OCI-LY7 (cell line): ENCODE data around the gene PRODH. TPM values are rescaled to one million over a fixed set of nuclear protein-coding genes. Genes with fewer than 3 reads are reported as not detected.
"Not testable (repeated sequence)": the region's sequence is repeated elsewhere in the genome, so short reads cannot be mapped to it uniquely, and the experiment has no call there.

ENCODE experiments used
- BruUV-seq: library from RNA; stranded (reverse); fragments of 400-500 nt; replicated peaks from 2 replicates; lab custom pipeline; 2021; lab: Mats Ljungman, UMichigan
- CTCF ChIA-PET: fragments of 300-600 bp; sonication (Branson Sonifier 250); formaldehyde crosslinking; loops from one replicate; lab custom pipeline; 2022; ENCODE audit warnings: antibody characterized with exemption; ENCODE audit not compliant: unreplicated experiment; lab: Charles Lee
- POLR2A ChIA-PET: fragments of 300-600 bp; sonication (Branson Sonifier 250); formaldehyde crosslinking; loops from one replicate; lab custom pipeline; 2022; ENCODE audit warnings: antibody characterized with exemption; lab: Charles Lee
- DNase-seq: peaks from one replicate; pipeline ENCODE4 v3.0.0-alpha.2; 2015; ENCODE audit warnings: low spot score
- H2AFZ ChIP-seq: fragments of 200-600 bp; sonication (generic), shearing (Covaris generic); 2 replicates; pipeline ENCODE4 v1.6.1; 2014; ENCODE audit warnings: mild to moderate bottlenecking, antibody characterized with exemption, low read length, moderate library complexity
- H3K27ac ChIP-seq: fragments of 200-600 bp; sonication (generic); 2 replicates; pipeline ENCODE4 v1.5.1; 2014; ENCODE audit warnings: mixed run types, low read depth, mild to moderate bottlenecking, moderate library complexity, low read length, inconsistent platforms; ENCODE audit not compliant: poor library complexity, severe bottlenecking
- H3K36me3 ChIP-seq: fragments of 200-600 bp; sonication (generic); 2 replicates; pipeline ENCODE4 v1.6.1; 2014; ENCODE audit warnings: mild to moderate bottlenecking, antibody characterized with exemption, low read length, moderate library complexity, mixed read lengths; ENCODE audit not compliant: insufficient read depth
- H3K4me1 ChIP-seq: fragments of 200-600 bp; sonication (generic); 2 replicates; pipeline ENCODE4 v1.5.1; 2014; ENCODE audit warnings: mild to moderate bottlenecking, low read length; ENCODE audit not compliant: insufficient read depth, poor library complexity, severe bottlenecking
- H3K4me2 ChIP-seq: fragments of 200-600 bp; sonication (generic); 2 replicates; pipeline ENCODE4 v1.6.1; 2014; ENCODE audit warnings: mild to moderate bottlenecking, low read length
- H3K4me3 ChIP-seq: fragments of 200-600 bp; sonication (generic); 2 replicates; pipeline ENCODE4 v1.5.1; 2014; ENCODE audit warnings: mild to moderate bottlenecking, low read depth, low read length; ENCODE audit not compliant: poor library complexity, severe bottlenecking
- H3K79me2 ChIP-seq: fragments of 200-600 bp; sonication (generic); 2 replicates; pipeline ENCODE4 v1.6.1; 2016; ENCODE audit warnings: low read depth, mild to moderate bottlenecking, low read length, moderate library complexity, mixed read lengths; ENCODE audit not compliant: insufficient read depth
- H3K9me2 ChIP-seq: fragments of 200-600 bp; sonication (generic); 2 replicates; pipeline ENCODE4 v1.6.1; 2016; ENCODE audit warnings: mild to moderate bottlenecking, low read length, mixed read lengths; ENCODE audit not compliant: insufficient read depth
- H3K9me3 ChIP-seq: fragments of 200-600 bp; sonication (generic); 2 replicates; pipeline ENCODE4 v1.6.1; 2014; ENCODE audit warnings: mild to moderate bottlenecking, mixed run types, low read length, mixed read lengths
- H4K20me1 ChIP-seq: fragments of 200-600 bp; sonication (generic); 2 replicates; pipeline ENCODE4 v1.6.1; 2014; ENCODE audit warnings: mild to moderate bottlenecking, antibody characterized with exemption, low read length, moderate library complexity, mixed read lengths; ENCODE audit not compliant: insufficient read depth
- CTCF ChIP-seq: fragments of 200-600 bp; sonication (generic); conservative IDR thresholded peaks from 2 replicates; pipeline ENCODE4 v1.5.1; 2014; ENCODE audit warnings: mild to moderate bottlenecking, antibody characterized with exemption, low read length, moderate library complexity, mixed read lengths
- EZH2phosphoT487 ChIP-seq: fragments of 200-600 bp; sonication (generic); IDR thresholded peaks from 2 replicates; pipeline ENCODE4 v1.6.1; 2018; ENCODE audit warnings: low read depth, borderline replicate concordance, mild to moderate bottlenecking, mixed run types, antibody characterized with exemption, low read length, moderate library complexity, mixed read lengths
- intact Hi-C: fragments of 100-400 bp; cut with micrococcal nuclease; formaldehyde crosslinking; loops from one replicate; pipeline ENCODE4 v1.10.0; 2022; ENCODE audit not compliant: unreplicated experiment
- total RNA-seq, 2 experiments: library from RNA; depleted of rRNA in 1 of 2; stranded (reverse); fragments of >200 nt in 1 of 2; shearing (Covaris generic) in 1 of 2; gene quantifications; 2 replicates each; pipeline ENCODE4 v1.2.3, GENCODE V29; 2014 to 2022

Gene PRODH
- total RNA-seq, 2 experiments from 2014 or later, result not detected

GRCh38 chr22:18962308-18962635 lies 26.2 kb upstream of the PRODH start:
- TF ChIP-seq EZH2phosphoT487 (no peak), CTCF (no peak)

GRCh38 chr22:18961632-18962307 lies 25.7 kb upstream of the PRODH start:
- H3K9me2 ChIP-seq, H3K4me3 ChIP-seq, H3K27ac ChIP-seq, H2AFZ ChIP-seq, H3K4me1 ChIP-seq, DNase-seq, H3K79me2 ChIP-seq, H4K20me1 ChIP-seq, H3K9me3 ChIP-seq, BruUV-seq, H3K4me2 ChIP-seq, H3K36me3 ChIP-seq, intact Hi-C loops, POLR2A ChIA-PET, CTCF ChIA-PET: not testable (repeated sequence)

More at GRCh38 chr22:18962308-18962635, 26.2 kb upstream of the PRODH start:
- intact Hi-C loops, result no loop called here
- Histone ChIP-seq H2AFZ (no peak overlapping the region), H3K79me2 (no peaks in the 10 kb centered on the region), H3K4me2 (no peak overlapping the region), H4K20me1 (no peaks in the 10 kb centered on the region), H3K27ac (no peak overlapping the region), H3K9me2 (no peaks in the 10 kb centered on the region), H3K9me3 (no peaks in the 10 kb centered on the region), H3K4me1 (no peaks in the 10 kb centered on the region), H3K4me3 (no peak overlapping the region), H3K36me3 (no peaks in the 10 kb centered on the region)
- DNase-seq, result no peak
- ChIA-PET POLR2A (no interaction called here), CTCF (no interaction called here)
- BruUV-seq, result no TSS peak

- H4K20me1 ChIP-seq, CTCF ChIA-PET, H2AFZ ChIP-seq, H3K36me3 ChIP-seq, intact Hi-C loops, H3K4me3 ChIP-seq, POLR2A ChIA-PET, H3K79me2 ChIP-seq, BruUV-seq, H3K9me2 ChIP-seq, H3K27ac ChIP-seq, H3K9me3 ChIP-seq, H3K4me1 ChIP-seq, DNase-seq, H3K4me2 ChIP-seq: not testable (repeated sequence)
Measured at GRCh38 chr22:18961201-18961600, 25.1 kb upstream of the PRODH start.

GRCh38 chr22:18960166-18960820 lies 24.2 kb upstream of the PRODH start:
- H3K9me3 ChIP-seq, CTCF ChIA-PET, H2AFZ ChIP-seq, DNase-seq, H3K79me2 ChIP-seq, H3K4me1 ChIP-seq, H3K36me3 ChIP-seq, H3K4me3 ChIP-seq, intact Hi-C loops, H3K9me2 ChIP-seq, POLR2A ChIA-PET, H3K4me2 ChIP-seq, H4K20me1 ChIP-seq, H3K27ac ChIP-seq, BruUV-seq: not testable (repeated sequence)

- H3K4me3 ChIP-seq, CTCF ChIA-PET, H2AFZ ChIP-seq, H3K27ac ChIP-seq, H3K36me3 ChIP-seq, H4K20me1 ChIP-seq, H3K4me2 ChIP-seq, H3K79me2 ChIP-seq, DNase-seq, H3K9me2 ChIP-seq, POLR2A ChIA-PET, H3K4me1 ChIP-seq, H3K9me3 ChIP-seq, BruUV-seq, intact Hi-C loops: not testable (repeated sequence)
Measured at GRCh38 chr22:18959741-18960140, 23.6 kb upstream of the PRODH start.
